Left renal cortex interstitium (tissue), 4 donors: ENCODE measurements around the gene SLF1. TPM values are rescaled to one million over a fixed set of nuclear protein-coding genes. Genes with fewer than 3 reads are reported as not detected.

Experiments used
- DNase-seq, 4 donors: peaks; one replicate each; pipeline ENCODE4 v3.0.0-alpha.2; 2013; ENCODE audit warnings: low read depth in 4 of 4, low spot score in 2 of 4, missing footprints in 1 of 4
- polyA plus RNA-seq, 4 donors: library from polyadenylated mRNA; unstranded; fragments of 120-200 nt; gene quantifications; one replicate each; pipeline ENCODE4 v1.2.1, GENCODE V29; 2013; ENCODE audit not compliant: insufficient read length in 4 of 4

The SLF1 gene
- polyA plus RNA-seq, 4 donors: 11.6 to 16.1 (median 15.5) TPM

DNA sequence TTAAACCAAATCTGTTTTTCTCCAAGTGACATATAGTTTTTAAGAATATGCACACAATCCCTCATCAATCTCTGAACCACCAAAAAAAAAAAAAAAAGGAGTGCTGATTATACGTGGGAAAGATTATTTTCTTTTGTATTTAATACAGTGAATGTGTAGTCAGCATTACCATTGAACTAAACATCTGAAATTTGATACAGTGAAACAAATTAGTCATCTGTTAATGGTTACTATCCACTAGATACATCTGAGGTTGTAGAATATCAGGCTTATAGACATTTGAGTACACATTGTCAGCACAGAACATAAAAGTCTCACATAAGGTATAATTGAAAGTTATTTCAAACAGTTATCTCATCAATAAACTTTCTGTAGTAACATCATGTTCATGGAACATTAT, 87.0 kb downstream of the SLF1 start:
- DNase-seq: no peak

GRCh38 chr5:94707359-94707758, 88.9 kb downstream of the SLF1 start:
- peak in 1 of 4 donors; percentile 32 for DNase-seq

- no peak for DNase-seq
Observed at GRCh38 chr5:94709277-94709676, 90.8 kb downstream of the SLF1 start.

DNA sequence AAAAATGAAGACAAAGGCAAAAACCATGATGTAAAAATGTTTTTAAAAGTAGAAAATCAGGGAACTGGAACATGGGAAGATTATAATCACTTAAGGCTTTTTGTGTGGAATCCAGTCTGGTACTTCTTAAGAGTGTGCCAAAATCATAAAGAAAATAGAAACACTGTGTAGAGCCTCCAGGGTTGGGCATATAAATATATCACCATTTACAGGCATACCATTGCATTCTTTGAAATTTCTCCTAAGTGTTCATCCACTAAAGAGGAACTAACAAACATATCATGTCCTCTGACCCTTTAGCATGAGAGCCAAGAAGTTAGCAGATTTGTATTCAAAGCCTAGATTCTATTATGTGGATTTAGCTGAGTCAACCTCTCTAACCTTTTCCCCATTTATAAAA, 93.3 kb downstream of the SLF1 start:
- no peak for DNase-seq

DNA sequence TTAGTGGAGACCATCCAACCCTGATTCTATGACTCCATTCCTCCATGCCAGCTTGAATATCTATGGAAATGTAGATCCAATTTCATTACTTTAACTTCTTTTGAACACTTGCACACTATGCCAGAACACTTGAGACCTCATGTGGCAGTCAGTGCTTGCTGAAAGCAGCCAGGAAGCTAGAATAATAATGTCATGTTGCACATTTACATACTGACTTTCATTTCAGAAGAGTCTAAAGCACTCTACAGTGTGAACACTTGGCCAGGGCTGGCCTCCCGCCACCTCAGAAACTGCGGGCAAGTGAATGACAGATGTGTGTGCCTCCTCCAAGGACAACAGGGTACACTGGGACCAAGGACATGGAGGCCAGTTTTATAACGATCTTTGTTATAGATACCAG, 97.3 kb downstream of the SLF1 start:
- DNase-seq: no peak

DNA sequence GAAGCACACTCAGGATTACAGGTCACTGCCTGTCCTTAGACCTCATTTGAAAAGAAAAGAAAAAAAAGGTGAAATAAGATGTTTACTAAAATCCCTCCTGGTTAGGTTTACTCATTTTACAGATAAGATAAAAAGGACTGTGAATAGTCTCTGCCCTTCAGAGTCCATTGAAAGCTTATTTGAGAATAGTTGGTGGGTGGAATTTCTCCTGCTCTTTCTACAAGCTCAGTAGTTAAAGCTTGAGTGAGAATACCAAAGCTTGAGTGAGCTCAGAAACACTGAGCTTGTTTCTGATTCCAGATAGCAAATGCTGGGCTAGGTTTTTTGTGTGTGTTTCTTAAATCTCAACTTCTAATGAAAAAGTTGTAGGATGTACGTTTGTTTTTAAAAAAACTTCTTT, 106.7 kb downstream of the SLF1 start:
- DNase-seq: no peak

DNA sequence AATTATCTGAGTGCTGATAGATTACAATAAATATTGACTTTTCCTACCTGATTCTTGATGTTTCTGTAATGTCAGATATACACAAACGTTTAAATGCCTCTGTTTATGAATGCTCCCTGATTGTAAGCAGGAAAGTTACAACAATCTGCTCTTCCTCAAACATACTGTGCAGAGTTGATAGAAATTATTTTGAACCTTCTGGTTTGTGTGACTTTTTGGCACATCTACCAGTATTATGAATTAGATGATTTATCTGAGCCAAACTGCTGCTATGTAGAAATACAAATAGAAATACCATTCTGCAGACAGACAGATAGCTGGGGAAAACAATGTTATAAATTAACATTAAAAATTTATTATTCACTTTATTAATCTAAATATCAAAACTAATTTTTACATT, 113.0 kb downstream of the SLF1 start:
- DNase-seq: no peak

GRCh38 chr5:94736498-94736897, 118.0 kb downstream of the SLF1 start:
- DNase-seq: no peak

- no peak for DNase-seq
Observed at GRCh38 chr5:94740286-94740685, 121.8 kb downstream of the SLF1 start.

- DNase-seq: no peak
Observed at GRCh38 chr5:94742852-94743251, 124.4 kb downstream of the SLF1 start.

DNA sequence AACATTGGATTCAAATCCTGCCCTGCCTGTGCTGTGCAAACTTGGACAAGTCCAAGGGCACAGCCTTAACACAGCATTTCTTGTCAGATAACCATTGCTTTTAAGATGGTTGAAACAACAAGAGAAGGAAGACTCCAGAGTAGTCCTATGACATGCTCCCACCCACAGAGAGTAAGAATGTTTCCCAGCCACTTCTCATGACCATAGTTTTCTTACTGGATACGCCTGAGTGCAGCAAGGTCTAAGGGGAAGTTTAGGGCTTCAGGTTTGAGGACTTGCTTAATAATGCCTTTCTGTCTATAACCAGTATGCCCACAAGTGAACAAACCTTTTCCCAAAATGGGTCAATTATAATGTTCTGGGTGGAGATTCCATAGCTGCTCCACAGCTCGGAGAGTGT, 126.4 kb downstream of the SLF1 start:
- DNase-seq: no peak

DNA sequence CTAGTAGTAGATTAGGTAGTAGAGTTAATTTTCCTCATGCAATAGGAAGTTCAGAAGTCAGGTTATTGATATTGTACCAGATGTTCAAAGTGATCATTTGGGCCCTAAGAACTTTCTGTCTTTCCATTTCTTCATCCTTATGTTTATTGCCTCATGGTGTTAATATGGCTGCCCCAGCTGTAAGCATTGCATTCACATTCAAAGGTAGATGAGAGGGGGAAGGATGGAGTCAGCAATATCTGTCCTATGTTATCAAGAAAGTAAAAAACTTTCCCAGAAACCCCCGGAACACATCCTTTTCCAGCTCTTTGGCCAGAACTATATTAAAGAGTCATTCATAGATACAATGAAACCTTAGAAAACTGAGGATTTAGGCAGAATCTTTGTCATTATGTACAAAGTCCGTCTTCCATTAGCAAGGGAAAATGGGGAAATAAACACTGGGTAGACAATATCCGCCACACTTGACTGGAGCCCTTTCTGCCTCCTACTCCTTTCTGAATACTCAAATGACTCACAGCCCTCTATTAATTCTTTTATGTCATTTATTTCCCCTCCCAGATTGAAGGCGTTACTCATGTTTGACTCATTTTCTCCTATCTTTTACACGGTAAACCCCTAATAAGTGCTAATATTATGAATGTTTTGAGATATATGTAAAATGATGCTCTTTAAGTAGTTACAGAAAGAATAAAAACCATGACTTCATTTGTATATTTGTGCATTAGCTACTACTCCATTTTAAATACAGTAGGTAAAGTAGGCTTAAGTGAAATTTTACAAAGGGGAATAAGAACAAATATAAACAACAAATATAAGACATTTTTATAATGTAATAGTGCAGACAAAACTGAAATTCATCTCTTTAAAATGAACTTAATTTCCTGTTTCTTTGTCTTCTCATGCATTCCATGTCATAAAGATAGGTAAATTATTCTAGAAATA, 127.6 kb downstream of the SLF1 start:
- no peak for DNase-seq

GRCh38 chr5:94746731-94747124, 128.3 kb downstream of the SLF1 start:
- no peak for DNase-seq

Other genes with a start within 250 kb of the SLF1 start
- gene KIAA0825, start 65 bp upstream of the SLF1 start, polyA plus RNA-seq: 1 to 10 TPM; 4.3 to 5.2 (median 4.3) TPM